ENCODE data around the gene SEC62.

- TF ChIP-seq CTCF (IDR thresholded peaks at IDR 0.05) (no peak), POLR2A (IDR thresholded peaks at IDR 0.05) (no peak)
Observed at GRCh38 chr3:170021083-170021482, 54.5 kb downstream of the SEC62 start.
